HG03442 (cell line): Measurements from ENCODE around the gene SCT.

Experiments
- ATAC-seq: cut with Tn5 transposase; IDR thresholded peaks from one replicate; pipeline ENCODE4 v1.9.1; 2021; ENCODE audit warnings: mild to moderate bottlenecking, moderate library complexity; ENCODE audit not compliant: unreplicated experiment

Gene SCT

GRCh38 chr11:623349-623869, 3.6 kb downstream of the SCT start:
- ATAC-seq, result no peak

GRCh38 chr11:621838-622237, 5.1 kb downstream of the SCT start:
- no peak for ATAC-seq

GRCh38 chr11:620935-621814, 5.8 kb downstream of the SCT start:
- ATAC-seq, result no peak

DNA sequence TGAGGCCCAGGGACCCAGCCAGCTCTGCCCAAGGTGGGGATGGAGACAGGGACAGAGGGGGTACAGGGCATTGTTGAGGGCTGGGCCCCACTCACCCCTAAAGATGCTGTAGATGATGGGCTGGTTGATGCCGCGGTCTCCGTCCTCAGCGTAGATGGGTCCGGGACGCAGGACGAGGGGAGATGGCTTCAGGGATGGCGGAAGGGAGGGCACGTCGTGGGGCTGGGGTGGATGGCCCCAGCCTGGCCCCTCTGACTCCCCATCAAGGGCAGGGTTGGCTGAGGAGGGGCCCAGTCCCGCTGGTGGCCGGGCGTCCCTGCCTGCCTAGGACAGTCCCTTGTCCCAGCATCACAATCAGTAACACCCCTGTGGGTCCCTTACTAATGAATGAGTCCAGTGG, 6.8 kb downstream of the SCT start:
- no peak for ATAC-seq

DNA sequence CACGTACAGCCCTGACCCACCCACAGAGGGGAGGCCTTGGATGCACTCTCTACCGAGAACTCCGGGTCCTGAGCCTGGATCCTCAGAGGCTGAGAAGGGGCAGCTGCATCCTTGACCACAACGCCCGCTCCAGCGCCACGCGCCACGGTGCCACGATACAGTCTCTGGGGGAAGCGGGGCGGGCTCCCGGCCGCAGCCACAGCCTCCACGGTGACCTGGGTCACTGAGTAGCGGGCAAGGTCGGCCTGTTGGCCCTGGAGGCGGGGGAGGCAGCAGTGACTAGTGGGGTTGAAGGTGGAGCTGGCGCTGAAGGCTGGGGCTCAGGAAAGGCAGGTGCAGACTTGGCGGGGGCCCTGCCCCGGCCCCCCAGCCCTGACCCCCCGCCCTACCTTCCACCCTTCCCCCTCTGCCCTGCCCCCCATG, 7.3 kb downstream of the SCT start:
- ATAC-seq, result no peak

GRCh38 chr11:618856-619627, 7.9 kb downstream of the SCT start:
- no peak for ATAC-seq

DNA sequence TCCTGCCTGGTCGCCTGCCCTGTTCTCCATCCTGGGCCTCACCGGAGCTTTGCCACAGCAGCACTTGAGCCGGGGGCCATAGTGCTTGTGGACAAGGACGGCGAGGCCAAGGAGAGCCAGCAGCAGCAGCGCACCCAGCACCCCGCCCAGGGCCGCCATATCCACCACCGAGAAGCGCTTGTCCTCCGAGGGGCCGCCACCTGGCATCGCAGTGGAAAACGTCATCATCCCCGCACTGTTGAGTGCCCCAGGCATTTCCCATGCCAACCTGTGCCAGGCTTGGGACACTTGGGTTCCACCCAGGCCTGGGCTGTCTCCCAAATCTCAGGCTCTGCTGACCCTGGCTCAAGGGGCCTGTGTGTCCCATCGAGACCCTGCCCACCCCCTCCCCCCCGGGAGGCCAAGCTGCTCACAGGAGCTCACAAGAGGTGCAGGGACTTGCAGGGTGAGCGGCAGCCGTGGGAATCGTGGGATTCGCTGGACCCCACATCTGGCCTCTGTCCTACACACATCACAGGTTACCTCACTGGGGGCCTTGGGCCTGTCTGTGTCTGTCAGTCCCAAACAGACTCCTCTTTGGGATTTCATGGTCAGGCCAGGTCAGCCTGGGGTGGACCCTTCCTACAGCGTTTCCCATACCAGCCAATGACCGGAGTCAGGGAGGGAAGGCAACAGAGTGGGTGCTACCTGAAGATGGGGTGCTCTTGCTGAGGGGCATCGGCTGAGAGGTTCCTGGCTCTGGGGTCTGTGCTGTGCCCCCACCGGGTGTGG, 8.9 kb downstream of the SCT start:
- no peak for ATAC-seq

DNA sequence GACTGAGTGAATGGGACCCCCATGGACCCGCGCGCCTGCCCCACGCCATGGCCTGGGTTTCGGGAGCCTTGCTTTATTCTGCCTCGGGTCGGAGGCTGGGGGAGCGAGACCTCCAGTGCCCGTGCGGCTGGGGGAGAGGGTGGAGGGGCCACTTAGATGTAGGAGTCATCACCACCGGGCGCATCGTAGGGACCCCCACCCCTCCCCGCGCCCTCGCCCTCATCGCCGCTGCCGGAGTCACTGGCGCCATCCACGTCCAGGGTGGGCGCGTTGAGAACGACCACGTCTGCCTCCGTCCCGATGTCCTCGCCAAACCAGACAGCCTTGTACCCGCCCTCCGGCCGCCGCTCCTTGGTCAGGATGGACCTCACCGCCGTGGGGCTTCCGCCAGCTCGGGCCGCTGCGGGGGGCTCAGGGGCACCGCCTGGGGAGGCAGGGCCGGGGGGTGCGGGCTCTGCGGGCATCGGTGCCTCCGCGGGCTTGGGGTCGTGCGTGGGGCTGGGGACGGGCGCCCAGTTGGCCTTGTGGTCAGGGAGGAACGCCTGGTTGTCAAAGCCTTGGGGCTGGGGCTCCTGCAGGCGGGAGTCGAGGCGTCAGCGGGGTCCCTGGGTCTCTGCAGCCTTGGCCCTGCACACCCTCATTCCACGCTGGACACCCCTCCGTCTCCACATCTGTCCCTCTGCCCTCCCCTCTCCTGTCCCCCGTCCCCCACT, 9.6 kb downstream of the SCT start:
- no peak for ATAC-seq

- no peak for ATAC-seq
Observed at GRCh38 chr11:616320-617198, 10.4 kb downstream of the SCT start.

DNA sequence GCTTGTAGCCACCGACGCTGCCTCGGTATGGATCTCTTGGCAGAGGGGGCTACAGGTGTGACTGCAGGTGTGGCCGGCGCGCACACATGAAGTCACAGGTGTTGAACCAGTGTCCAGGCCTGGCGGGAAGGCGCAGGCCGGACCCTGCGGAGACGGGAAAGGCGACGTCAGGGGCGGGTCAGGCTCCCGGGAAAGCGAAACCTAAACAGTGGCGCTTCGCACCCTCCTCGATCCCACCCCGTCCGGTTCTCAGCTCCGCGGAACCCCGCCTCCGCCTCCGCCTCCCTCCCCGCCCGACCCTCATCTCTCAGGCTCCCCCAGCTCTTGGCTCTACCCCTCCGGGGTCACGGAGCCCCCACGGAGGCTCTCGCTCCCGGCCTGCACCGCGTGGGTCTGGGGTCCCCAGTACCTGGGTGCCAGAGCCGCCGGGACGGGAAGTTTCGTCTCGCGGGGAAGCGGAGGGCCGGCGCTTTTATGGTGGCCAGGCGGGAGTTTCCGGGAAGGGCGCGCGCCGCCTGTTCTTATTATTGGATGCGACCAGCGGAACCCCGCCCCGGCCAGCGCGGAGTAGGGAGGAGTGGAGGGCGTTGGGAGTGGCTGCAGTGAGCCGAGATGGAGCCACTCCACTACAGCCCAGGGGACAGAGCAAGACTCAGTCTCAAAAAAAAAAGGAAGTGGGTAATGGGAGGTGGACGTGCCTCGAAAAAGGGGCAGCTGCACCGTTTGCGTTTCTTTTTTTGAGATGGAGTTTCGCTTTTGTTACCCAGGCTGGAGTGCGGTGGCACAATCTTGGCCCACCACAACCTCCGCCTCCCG, 11.3 kb downstream of the SCT start, which contains the start of gene IRF7:
IRF7 (minus strand) TSS at position 447 of the 816 bp plus-strand sequence. CDS start 586 bp downstream, outside the sequence.
- peak; percentile 75 for ATAC-seq

DNA sequence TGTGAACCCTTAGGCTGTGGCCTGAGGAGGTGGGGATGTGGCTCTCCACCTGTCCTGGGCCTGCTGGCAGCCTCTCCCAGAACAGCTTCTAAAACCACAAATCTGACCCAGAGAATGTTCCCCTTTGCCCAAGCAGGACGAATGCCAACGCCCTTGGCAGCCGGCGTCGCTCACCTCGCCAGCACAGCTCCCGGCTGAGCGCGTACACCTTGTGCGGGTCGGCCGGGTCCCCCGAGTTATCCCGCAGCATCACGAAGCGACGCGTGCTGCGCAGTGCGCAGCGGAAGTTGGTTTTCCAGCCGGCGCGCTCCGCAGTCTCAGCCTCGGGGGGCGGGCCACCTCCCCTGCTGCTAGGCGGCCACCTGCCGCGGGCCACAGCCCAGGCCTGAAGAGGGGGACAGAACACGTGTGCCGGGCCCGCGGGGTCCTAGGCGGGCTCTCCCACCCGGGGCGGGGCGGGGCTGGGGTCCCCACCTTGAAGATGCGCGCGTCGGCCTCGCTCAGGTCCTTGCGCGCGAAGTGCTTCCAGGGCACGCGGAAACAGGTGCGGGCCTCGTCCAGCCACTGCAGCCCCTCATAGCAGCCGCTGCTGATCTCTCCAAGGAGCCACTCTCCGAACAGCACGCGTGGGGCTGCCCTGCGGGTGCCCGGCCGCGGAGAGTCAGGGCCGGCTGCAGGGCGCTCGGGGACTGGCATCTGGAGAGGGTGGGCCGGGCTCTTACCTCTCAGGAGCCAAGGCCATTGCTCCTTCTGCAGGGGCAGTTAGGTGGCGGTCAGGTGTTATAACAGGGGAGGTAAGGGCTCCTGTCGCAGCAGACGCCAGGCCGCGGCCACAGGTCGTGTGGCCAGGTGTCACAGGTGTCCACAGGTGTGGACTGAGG, 12.1 kb downstream of the SCT start:
- ATAC-seq, result no peak

GRCh38 chr11:614021-614622, 12.9 kb downstream of the SCT start:
- no peak for ATAC-seq

DNA sequence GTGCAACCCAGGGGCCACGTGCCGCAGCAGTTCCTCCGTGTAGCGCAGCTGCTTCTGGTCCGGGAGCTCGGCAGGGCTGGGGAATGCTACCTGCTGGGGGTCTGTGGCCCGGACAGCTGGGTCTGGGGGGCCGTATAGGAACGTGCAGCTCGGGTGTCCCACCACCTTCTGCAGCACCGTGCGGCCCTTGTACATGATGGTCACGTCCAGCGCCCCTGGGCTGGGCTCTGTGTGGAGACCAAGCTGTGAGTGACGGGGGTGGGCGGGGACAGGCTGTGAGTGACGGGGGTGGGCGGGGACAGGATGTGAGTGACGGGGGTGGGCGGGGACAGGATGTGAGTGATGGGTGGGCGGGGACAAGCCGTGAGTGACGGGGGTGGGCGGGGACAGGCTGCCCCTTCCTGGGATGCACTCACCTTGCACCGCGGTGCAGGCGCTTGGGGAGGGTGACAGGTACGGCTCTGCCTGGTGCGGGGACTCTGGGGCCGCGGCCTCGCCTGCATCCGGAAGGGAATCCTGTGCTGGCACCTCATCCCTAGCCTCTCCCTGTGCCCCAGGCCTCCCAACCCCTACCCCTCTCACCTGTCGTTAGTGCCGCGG, 13.5 kb downstream of the SCT start:
- no peak for ATAC-seq

GRCh38 chr11:612961-613300, 14.1 kb downstream of the SCT start:
- no peak for ATAC-seq

DNA sequence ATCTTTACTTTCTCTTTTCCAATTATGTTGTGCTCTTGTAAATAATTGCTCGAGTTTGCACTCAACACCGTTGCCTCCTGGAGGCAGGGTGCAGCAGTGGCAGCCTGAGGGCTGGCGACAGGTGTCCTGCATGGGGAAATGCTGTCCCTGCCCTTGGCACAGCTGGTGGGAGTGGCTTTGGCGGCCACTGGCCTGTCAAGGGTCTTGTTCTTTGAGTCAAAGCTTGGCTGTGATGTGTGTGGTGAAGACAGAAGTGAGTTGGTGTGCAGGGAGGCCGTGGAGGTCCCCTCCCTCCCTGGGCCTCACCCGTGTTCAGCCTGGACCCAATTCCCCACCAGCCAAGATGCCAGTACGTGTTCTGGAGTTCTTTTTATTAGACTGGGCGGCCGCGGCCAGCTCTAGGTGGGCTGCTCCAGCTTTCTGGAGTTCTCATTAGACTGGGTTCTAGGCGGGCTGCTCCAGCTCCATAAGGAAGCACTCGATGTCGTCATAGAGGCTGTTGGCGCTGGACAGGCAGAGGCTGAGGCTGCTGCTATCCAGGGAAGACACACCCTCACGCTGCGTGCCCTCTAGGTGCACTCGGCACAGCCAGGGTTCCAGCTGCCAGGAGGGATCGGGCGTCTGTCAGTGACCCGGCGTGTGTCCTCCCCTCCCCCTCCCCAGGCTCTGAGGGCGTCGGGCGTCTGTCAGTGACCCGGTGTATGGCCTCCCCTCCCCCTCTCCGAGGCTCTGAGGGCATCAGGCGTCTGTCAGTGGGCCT, 14.6 kb downstream of the SCT start:
- ATAC-seq, result no peak
